Neuronal stem cell (in vitro differentiated cells): ENCODE results near the gene UPK1A.
"Not testable (repeated sequence)": the region's sequence is repeated elsewhere in the genome, so short reads cannot be mapped to it uniquely, and the experiment has no call there.

Experiments
- DNase-seq: peaks from one replicate; pipeline ENCODE4 v3.0.0-alpha.2; 2013; ENCODE audit warnings: low spot score
- H2AFZ ChIP-seq: one replicate; pipeline ENCODE4 v1.6.1; 2013; ENCODE audit warnings: mild to moderate bottlenecking, low read length, inconsistent platforms
- H2AK5ac ChIP-seq: 2 replicates; pipeline ENCODE4 v1.6.1; 2013; ENCODE audit warnings: low read depth, mild to moderate bottlenecking, inconsistent platforms, low read length, moderate library complexity, mixed read lengths
- H2BK120ac ChIP-seq: 2 replicates; pipeline ENCODE4 v1.6.1; 2013; ENCODE audit warnings: low read depth, mild to moderate bottlenecking, inconsistent platforms, low read length, moderate library complexity, mixed read lengths
- H2BK12ac ChIP-seq: one replicate; pipeline ENCODE4 v1.6.1; 2013; ENCODE audit warnings: low read length, inconsistent platforms
- H2BK15ac ChIP-seq: 2 replicates; pipeline ENCODE4 v1.6.1; 2013; ENCODE audit warnings: mild to moderate bottlenecking, low read length, inconsistent platforms, mixed read lengths
- H2BK5ac ChIP-seq: one replicate; pipeline ENCODE4 v1.6.1; 2013; ENCODE audit warnings: inconsistent platforms, mild to moderate bottlenecking, low read length, moderate library complexity
- H3K14ac ChIP-seq: one replicate; pipeline ENCODE4 v1.6.1; 2013; ENCODE audit warnings: low read length, inconsistent platforms
- H3K18ac ChIP-seq: 2 replicates; pipeline ENCODE4 v1.6.1; 2013; ENCODE audit warnings: low read length, inconsistent platforms
- H3K23ac ChIP-seq: 2 replicates; pipeline ENCODE4 v1.6.1; 2013; ENCODE audit warnings: low read depth, mild to moderate bottlenecking, mixed read lengths, low read length, inconsistent platforms; ENCODE audit not compliant: poor library complexity
- H3K27ac ChIP-seq: replicated peaks from 3 replicates; pipeline ENCODE4 v1.5.1; 2013; ENCODE audit warnings: low read length, inconsistent platforms
- H3K27me3 ChIP-seq, 3 experiments: 2 replicates each; pipeline ENCODE4 v1.6.1; 2013; ENCODE audit warnings: low read length in 3 of 3, mild to moderate bottlenecking in 2 of 3, inconsistent platforms in 1 of 3, low read depth in 1 of 3, mixed read lengths in 1 of 3, moderate library complexity in 1 of 3; ENCODE audit not compliant: control insufficient read depth in 3 of 3, insufficient read depth in 3 of 3
- H3K36me3 ChIP-seq, 2 donors: replicated peaks in 1 of 2; 2 replicates each; pipeline ENCODE4 v1.6.1; 2013; ENCODE audit warnings: low read length in 2 of 2; ENCODE audit not compliant: control insufficient read depth in 2 of 2, insufficient read depth in 2 of 2
- H3K4ac ChIP-seq: 2 replicates; pipeline ENCODE4 v1.6.1; 2013; ENCODE audit warnings: inconsistent platforms, mild to moderate bottlenecking, low read length, moderate library complexity
- H3K4me1 ChIP-seq, 2 donors: 1 replicate in 1 of 2; 2 replicates in 1 of 2; pipeline ENCODE4 v1.6.1; 2013; ENCODE audit warnings: low read length in 2 of 2, low read depth in 1 of 2; ENCODE audit not compliant: control insufficient read depth in 2 of 2, insufficient read depth in 1 of 2
- H3K4me2 ChIP-seq: one replicate; pipeline ENCODE4 v1.6.1; 2013; ENCODE audit warnings: mild to moderate bottlenecking, low read length, inconsistent platforms; ENCODE audit not compliant: insufficient read depth, poor library complexity, severe bottlenecking
- H3K4me3 ChIP-seq, 2 donors: 2 replicates each; pipeline ENCODE4 v1.5.1; 2013; ENCODE audit warnings: low read length in 2 of 2, mild to moderate bottlenecking in 2 of 2, inconsistent platforms in 1 of 2, moderate library complexity in 1 of 2
- H3K79me1 ChIP-seq: one replicate; pipeline ENCODE4 v1.6.1; 2013; ENCODE audit warnings: low read depth, mild to moderate bottlenecking, inconsistent platforms, low read length, moderate library complexity
- H3K9ac ChIP-seq: one replicate; pipeline ENCODE4 v1.6.1; 2013; ENCODE audit warnings: mild to moderate bottlenecking, low read depth, low read length, inconsistent platforms; ENCODE audit not compliant: poor library complexity
- H3K9me3 ChIP-seq, 2 donors: replicated peaks in 1 of 2; 2 replicates each; pipeline versions ENCODE3 to v1.6.1; 2013; ENCODE audit warnings: low read length in 2 of 2, mild to moderate bottlenecking in 2 of 2, inconsistent platforms in 1 of 2, low read depth in 1 of 2, mixed read lengths in 1 of 2, moderate library complexity in 1 of 2; ENCODE audit not compliant: control insufficient read depth in 2 of 2, insufficient read depth in 1 of 2
- H4K8ac ChIP-seq: one replicate; pipeline ENCODE4 v1.6.1; 2013; ENCODE audit warnings: low read depth, mild to moderate bottlenecking, inconsistent platforms, low read length, moderate library complexity
- H4K91ac ChIP-seq: one replicate; pipeline ENCODE4 v1.6.1; 2013; ENCODE audit warnings: low read length, low read depth, mild to moderate bottlenecking, inconsistent platforms; ENCODE audit not compliant: poor library complexity
- WGBS, 2 donors: extraction: QIAGEN DNeasy Blood & Tissue Kit; methylation state at CpG; one replicate each; pipeline ENCODE4 v1.1.7; 2013; ENCODE audit warnings: missing lambda C conversion rate in 2 of 2, mixed read lengths in 1 of 2; ENCODE audit not compliant: insufficient read length in 2 of 2, insufficient replicate concordance in 1 of 2; ENCODE audit errors: extremely low coverage in 2 of 2; 5-methylcytosine and 5-hydroxymethylcytosine counted together

UPK1A gene

DNA sequence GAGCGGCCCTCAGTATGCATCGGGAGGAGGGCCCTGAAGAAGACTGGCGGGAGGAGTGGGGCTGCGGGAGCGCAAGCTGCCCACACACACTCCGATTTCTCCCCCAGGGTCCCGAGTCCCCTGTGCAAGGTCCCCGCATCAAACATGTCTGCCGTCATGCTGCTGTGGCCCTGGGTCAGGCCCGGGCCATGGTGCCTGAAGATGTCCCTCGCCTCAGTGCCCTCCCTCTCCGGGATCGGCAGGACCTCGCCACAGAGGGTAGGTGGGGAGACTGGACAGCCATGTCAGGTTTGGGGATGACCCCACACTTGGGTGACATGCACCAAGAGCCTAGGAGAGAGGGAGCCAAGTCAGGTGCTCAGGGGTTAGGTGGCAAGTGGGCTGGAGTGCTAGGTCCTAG lies 56.1 kb downstream of the UPK1A start:
- Histone ChIP-seq H3K36me3 (peaks cover 60 to 77% of the 10 kb centered on the region in 2 donors), H3K4ac (no peak overlapping the region), H4K8ac (no peak overlapping the region), H3K27me3 (no peaks in the 10 kb centered on the region), H3K18ac (no peak overlapping the region), H3K9me3 (no peaks in the 10 kb centered on the region), H2BK15ac (no peak overlapping the region), H3K4me1 (peaks cover 6 to 7% of the 10 kb centered on the region in 2 donors), H2BK12ac (no peak overlapping the region), H3K4me3 (no peak overlapping the region), H3K27ac (no peak overlapping the region), H2BK5ac (no peak overlapping the region), H3K9ac (no peak overlapping the region), H3K4me2 (no peak overlapping the region), H3K79me1 (peaks cover 17% of the 10 kb centered on the region), H3K14ac (no peak overlapping the region), H3K23ac (peak overlapping the region; percentile 91), H2AK5ac (no peak overlapping the region), H2AFZ (no peak overlapping the region), H2BK120ac (no peak overlapping the region), H4K91ac (no peak overlapping the region)
- no CpG with 5 or more reads among the region's 14 CpGs for WGBS, 2 donors
- no peak for DNase-seq

DNA sequence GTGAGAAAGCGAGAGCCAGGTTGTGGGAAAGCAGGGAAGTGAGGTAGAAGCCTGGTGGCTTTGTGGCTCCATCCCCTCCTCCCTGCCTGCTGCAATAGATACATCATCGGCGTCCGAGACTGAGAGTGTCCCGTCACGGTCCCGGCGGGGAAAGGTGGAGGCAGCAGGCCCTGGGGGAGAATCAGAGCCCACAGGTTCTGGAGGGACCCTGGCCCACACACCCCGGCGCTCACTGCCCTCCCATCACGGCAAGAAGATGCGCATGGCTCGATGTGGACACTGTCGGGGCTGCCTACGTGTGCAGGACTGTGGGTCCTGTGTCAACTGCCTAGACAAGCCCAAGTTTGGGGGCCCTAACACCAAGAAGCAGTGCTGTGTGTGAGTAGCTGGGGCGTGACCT lies 56.6 kb downstream of the UPK1A start:
- H3K36me3 ChIP-seq, result peaks cover 65 to 81% of the 10 kb centered on the region in 2 donors
- no peak overlapping the region for H2BK5ac ChIP-seq
- no peak overlapping the region for H2BK12ac ChIP-seq

DNA sequence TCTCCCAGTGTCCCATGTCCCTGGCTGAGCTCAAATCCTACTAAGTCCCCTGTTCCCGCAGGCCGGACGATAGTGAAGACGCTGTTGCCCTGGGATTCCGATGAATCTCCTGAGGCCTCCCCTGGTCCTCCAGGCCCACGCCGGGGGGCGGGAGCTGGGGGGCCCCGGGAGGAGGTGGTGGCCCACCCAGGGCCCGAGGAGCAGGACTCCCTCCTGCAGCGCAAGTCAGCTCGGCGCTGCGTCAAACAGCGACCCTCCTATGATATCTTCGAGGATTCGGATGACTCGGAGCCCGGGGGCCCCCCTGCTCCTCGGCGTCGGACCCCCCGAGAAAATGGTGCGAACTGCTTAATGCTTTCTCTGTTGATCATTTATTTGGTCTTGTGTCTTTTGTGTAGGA lies 57.4 kb downstream of the UPK1A start:
- no peak overlapping the region for H3K4ac ChIP-seq
- H3K9me3 ChIP-seq, result no peaks in the 10 kb centered on the region
- no peak overlapping the region for H4K91ac ChIP-seq
- H3K18ac ChIP-seq, result no peak overlapping the region
- no peak overlapping the region for H2BK12ac ChIP-seq
- no peak overlapping the region for H2BK15ac ChIP-seq
- no peak overlapping the region for H2BK120ac ChIP-seq
- H3K9ac ChIP-seq, result no peak overlapping the region
- no peak overlapping the region for H2AFZ ChIP-seq
- H3K27me3 ChIP-seq, result no peaks in the 10 kb centered on the region
- no peak overlapping the region for H3K4me3 ChIP-seq
- H3K23ac ChIP-seq, result no peak overlapping the region
- H3K36me3 ChIP-seq, result peaks cover 71 to 89% of the 10 kb centered on the region in 2 donors
- no peak overlapping the region for H2AK5ac ChIP-seq
- no peak overlapping the region for H4K8ac ChIP-seq
- peaks cover 12% of the 10 kb centered on the region for H3K79me1 ChIP-seq
- H3K14ac ChIP-seq, result no peak overlapping the region
- no peak for DNase-seq
- no peak overlapping the region for H2BK5ac ChIP-seq
- WGBS, 2 donors, result no CpG with 5 or more reads among the region's 24 CpGs
- no peak overlapping the region for H3K4me2 ChIP-seq
- H3K27ac ChIP-seq, result no peak overlapping the region
- peaks cover 5% of the 10 kb centered on the region in 2 donors for H3K4me1 ChIP-seq

More for the DNA sequence above, 56.6 kb downstream of the UPK1A start:
- no CpG with 5 or more reads among the region's 16 CpGs for WGBS, 2 donors
- no peak overlapping the region for H2AFZ ChIP-seq
- no peak overlapping the region for H2AK5ac ChIP-seq
- H2BK120ac ChIP-seq, result no peak overlapping the region
- H3K18ac ChIP-seq, result no peak overlapping the region
- H3K4me2 ChIP-seq, result no peak overlapping the region
- H3K79me1 ChIP-seq, result peaks cover 17% of the 10 kb centered on the region
- H3K9ac ChIP-seq, result no peak overlapping the region
- no peak overlapping the region for H3K4ac ChIP-seq
- no peak overlapping the region for H3K14ac ChIP-seq
- peaks cover 6 to 7% of the 10 kb centered on the region in 2 donors for H3K4me1 ChIP-seq
- no peaks in the 10 kb centered on the region for H3K27me3 ChIP-seq
- no peaks in the 10 kb centered on the region for H3K9me3 ChIP-seq
- no peak overlapping the region for H3K27ac ChIP-seq
- no peak overlapping the region for H4K91ac ChIP-seq
- no peak overlapping the region for H2BK15ac ChIP-seq
- DNase-seq, result no peak
- peak overlapping the region; percentile 40 for H3K23ac ChIP-seq
- no peak overlapping the region for H4K8ac ChIP-seq
- no peak overlapping the region for H3K4me3 ChIP-seq

DNA sequence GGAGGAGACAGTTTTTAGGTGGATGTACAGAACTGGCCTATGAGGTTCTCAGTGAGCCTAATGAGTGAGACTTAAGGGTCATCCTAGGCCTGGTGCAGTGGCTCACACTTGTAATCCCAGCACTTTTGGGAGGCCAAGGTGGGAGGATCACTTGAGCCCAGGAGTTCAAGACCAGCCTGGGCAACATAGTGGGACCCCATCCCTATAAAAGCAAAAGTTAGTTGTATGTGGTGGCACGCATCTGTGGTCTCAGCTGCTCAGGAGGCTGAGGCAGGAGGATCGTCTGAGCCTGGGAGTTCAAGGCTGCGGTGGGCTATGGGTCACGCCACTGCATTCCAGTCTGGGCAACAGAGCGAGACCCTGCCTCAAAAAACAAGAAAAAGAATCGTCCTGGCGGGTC lies 57.8 kb downstream of the UPK1A start:
- H3K23ac ChIP-seq, H4K91ac ChIP-seq, H3K9me3 ChIP-seq, H2BK120ac ChIP-seq, H3K4me3 ChIP-seq, H3K14ac ChIP-seq, H3K4me1 ChIP-seq, H3K27ac ChIP-seq, H3K4me2 ChIP-seq, H2AFZ ChIP-seq, H3K27me3 ChIP-seq, H2AK5ac ChIP-seq, DNase-seq, H2BK15ac ChIP-seq, H2BK5ac ChIP-seq, H3K18ac ChIP-seq, H3K4ac ChIP-seq, H3K9ac ChIP-seq, H2BK12ac ChIP-seq: not testable (repeated sequence)
- Histone ChIP-seq H3K79me1 (peaks cover 14% of the 10 kb centered on the region), H3K36me3 (peaks cover 76 to 93% of the 10 kb centered on the region in 2 donors), H4K8ac (peak overlapping the region; percentile 43)
- WGBS, 2 donors, result no CpG with 5 or more reads among the region's 7 CpGs
